Gastrocnemius medialis (tissue), 4 donors: ENCODE measurements around the gene LRMDA. TPM values are rescaled to one million over a fixed set of nuclear protein-coding genes. Genes with fewer than 3 reads are reported as not detected.

Experiments
- ATAC-seq, 2 donors: fragments of 150-250 bp; one replicate each; pipeline ENCODE4 v1.9.1; 2016
- DNase-seq, 2 donors: peaks; one replicate each; pipeline ENCODE4 v3.0.0-alpha.2; 2019
- H3K27ac ChIP-seq, 4 donors: fragments of 200-600 bp; sonication (generic); 1 replicate in 1 of 4; 2 replicates in 3 of 4; pipeline ENCODE4 v1.5.1; 2016 to 2018; ENCODE audit warnings: mild to moderate bottlenecking in 2 of 4, moderate library complexity in 1 of 4
- H3K27me3 ChIP-seq, 3 donors: fragments of 200-600 bp; sonication (generic) in 2 of 3; 1 replicate in 1 of 3; 2 replicates in 2 of 3; pipeline versions ENCODE4 v1.5.1 to v1.6.0; 2016 to 2019; ENCODE audit warnings: mild to moderate bottlenecking in 1 of 3, moderate library complexity in 1 of 3
- H3K36me3 ChIP-seq, 2 donors: fragments of 200-600 bp; sonication (generic) in 1 of 2; one replicate each; pipeline ENCODE4 v1.5.1; 2017 to 2018
- H3K4me1 ChIP-seq, 2 donors: fragments of 200-600 bp; sonication (generic) in 1 of 2; one replicate each; pipeline ENCODE4 v1.5.1; 2016 to 2017; ENCODE audit warnings: mild to moderate bottlenecking in 2 of 2
- H3K4me3 ChIP-seq, 4 donors: fragments of 200-600 bp; sonication (generic) in 3 of 4; 1 replicate in 1 of 4; 2 replicates in 3 of 4; pipeline ENCODE4 v1.5.1; 2016 to 2019; ENCODE audit warnings: mild to moderate bottlenecking in 2 of 4
- H3K9me3 ChIP-seq, 3 donors: fragments of 200-600 bp; sonication (generic) in 2 of 3; 1 replicate in 1 of 3; 2 replicates in 2 of 3; pipeline ENCODE4 v1.5.1; 2016 to 2019
- CTCF ChIP-seq, 5 experiments: fragments of 450-650 bp in 3 of 5; fragments of 200-600 bp in 2 of 5; sonication (generic) in 2 of 5; IDR thresholded peaks in 4 of 5; conservative IDR thresholded peaks in 1 of 5; 1 replicate in 4 of 5; 2 replicates in 1 of 5; pipeline ENCODE4 v1.5.1; 2016 to 2019; ENCODE audit warnings: antibody characterized with exemption in 5 of 5, mild to moderate bottlenecking in 3 of 5, moderate library complexity in 3 of 5
- POLR2A ChIP-seq, 2 donors: fragments of 450-650 bp; IDR thresholded peaks; one replicate each; pipeline ENCODE4 v1.6.1; 2017; ENCODE audit warnings: antibody characterized with exemption in 2 of 2, mild to moderate bottlenecking in 2 of 2, moderate library complexity in 2 of 2
- in situ Hi-C, 4 donors: fragments of 200-750 bp; cut with MboI; loops; one replicate each; pipeline versions ENCODE4 v1.15.0 to v1.8.0; 2017; ENCODE audit warnings: low sequenced_read_pairs in 4 of 4
- intact Hi-C: fragments of 100-400 bp; cut with DNase I; formaldehyde crosslinking; loops from one replicate; pipeline ENCODE4 v1.15.1; 2023; ENCODE audit warnings: low total_unique reads
- total RNA-seq, 4 donors: library from RNA; depleted of rRNA; stranded (reverse); fragments of >200 nt; gene quantifications; one replicate each; pipeline versions ENCODE4 v1.1.0 to v1.2.3, GENCODE V29; 2016

The LRMDA gene
- total RNA-seq, 4 donors from 2014 or later: 0.80 to 4.5 (median 1.4) TPM

- Histone ChIP-seq H3K27ac (no peak overlapping the region), H3K9me3 (no peaks in the 10 kb centered on the region), H3K36me3 (no peaks in the 10 kb centered on the region), H3K27me3 (no peaks in the 10 kb centered on the region), H3K4me1 (no peaks in the 10 kb centered on the region), H3K4me3 (no peak overlapping the region)
- in situ Hi-C loops (no loop called here), intact Hi-C loops (no loop called here)
- TF ChIP-seq POLR2A (IDR thresholded peaks at IDR 0.05): no peak
- no peak for TF ChIP-seq CTCF (IDR thresholded peaks at IDR 0.05 in 4 of 5, conservative IDR thresholded peaks at IDR 0.05 in 1 of 5)
- DNase-seq (no peak), ATAC-seq (no peak)
These were observed 799.5 kb downstream of the LRMDA start for GRCh38 chr10:76230921-76231285.

GRCh38 chr10:76231286-76231934, 800.0 kb downstream of the LRMDA start:
- in situ Hi-C loops: no loop called here

GRCh38 chr10:76234499-76235226, 803.2 kb downstream of the LRMDA start:
- DNase-seq (no peak), ATAC-seq (no peak)
- H3K27ac ChIP-seq: no peak overlapping the region
- no peaks in the 10 kb centered on the region for H3K36me3 ChIP-seq
- H3K4me1 ChIP-seq: no peaks in the 10 kb centered on the region
- in situ Hi-C loops (no loop called here), intact Hi-C loops (no loop called here)
- H3K9me3 ChIP-seq: no peaks in the 10 kb centered on the region
- no peaks in the 10 kb centered on the region for H3K27me3 ChIP-seq
- no peak overlapping the region for H3K4me3 ChIP-seq
- TF ChIP-seq CTCF (IDR thresholded peaks at IDR 0.05 in 4 of 5, conservative IDR thresholded peaks at IDR 0.05 in 1 of 5) (no peak), POLR2A (IDR thresholded peaks at IDR 0.05) (no peak)

More at GRCh38 chr10:76231286-76231934, 800.0 kb downstream of the LRMDA start:
- Histone ChIP-seq H3K4me3 (no peak overlapping the region), H3K9me3 (no peaks in the 10 kb centered on the region), H3K4me1 (no peaks in the 10 kb centered on the region), H3K36me3 (no peaks in the 10 kb centered on the region), H3K27me3 (no peaks in the 10 kb centered on the region), H3K27ac (no peak overlapping the region)
- DNase-seq: no peak
- no peak for ATAC-seq
- intact Hi-C loops: no loop called here
- TF ChIP-seq POLR2A (IDR thresholded peaks at IDR 0.05) (no peak), CTCF (IDR thresholded peaks at IDR 0.05 in 4 of 5, conservative IDR thresholded peaks at IDR 0.05 in 1 of 5) (no peak)

GRCh38 chr10:76236356-76236755, 804.9 kb downstream of the LRMDA start:
- TF ChIP-seq CTCF (IDR thresholded peaks at IDR 0.05 in 4 of 5, conservative IDR thresholded peaks at IDR 0.05 in 1 of 5) (no peak), POLR2A (IDR thresholded peaks at IDR 0.05) (no peak)
- in situ Hi-C loops (no loop called here), intact Hi-C loops (no loop called here)
- no peaks in the 10 kb centered on the region for H3K9me3 ChIP-seq
- DNase-seq (no peak), ATAC-seq (no peak)
- no peaks in the 10 kb centered on the region for H3K4me1 ChIP-seq
- H3K36me3 ChIP-seq: no peaks in the 10 kb centered on the region
- H3K27ac ChIP-seq: no peak overlapping the region
- no peaks in the 10 kb centered on the region for H3K27me3 ChIP-seq
- no peak overlapping the region for H3K4me3 ChIP-seq
